IgD-negative memory B cell (primary cell): ENCODE data around the gene TBC1D8. TPM values are rescaled to one million over a fixed set of nuclear protein-coding genes. Genes with fewer than 3 reads are reported as not detected.
A peak's percentile ranks its signal among the peaks of the same experiment; 100 is the strongest.
"Not testable (repeated sequence)": the region's sequence is repeated elsewhere in the genome, so short reads cannot be mapped to it uniquely, and the experiment has no call there.

ENCODE experiments used
- H3K27ac Mint-ChIP-seq, 3 donors: one replicate each; pipeline ENCODE4 v1.8.0; 2020 to 2022; ENCODE audit warnings: mild to moderate bottlenecking in 3 of 3, mixed read lengths in 3 of 3, moderate library complexity in 1 of 3
- H3K27me3 Mint-ChIP-seq: one replicate; pipeline ENCODE4 v1.8.0; 2021; ENCODE audit warnings: mixed read lengths
- H3K36me3 Mint-ChIP-seq: one replicate; pipeline ENCODE4 v1.8.0; 2020; ENCODE audit warnings: mild to moderate bottlenecking, mixed read lengths
- H3K4me1 Mint-ChIP-seq, 3 donors: one replicate each; pipeline ENCODE4 v1.8.0; 2020 to 2022; ENCODE audit warnings: mixed read lengths in 3 of 3, mild to moderate bottlenecking in 1 of 3
- H3K4me3 Mint-ChIP-seq, 4 donors: one replicate each; pipeline ENCODE4 v1.8.0; 2020 to 2022; ENCODE audit warnings: mild to moderate bottlenecking in 4 of 4, mixed read lengths in 4 of 4, moderate library complexity in 3 of 4
- H3K9me3 Mint-ChIP-seq, 3 donors: one replicate each; pipeline ENCODE4 v1.8.0; 2020 to 2021; ENCODE audit warnings: mixed read lengths in 3 of 3, mild to moderate bottlenecking in 1 of 3
- polyA plus RNA-seq: library from polyadenylated mRNA; unstranded; fragments of 300-500 nt; fragmentation: Illumina TruSeq; gene quantifications from one replicate; pipeline ENCODE4 v1.2.3, GENCODE V29; 2021

TBC1D8 gene
- polyA plus RNA-seq, 1 donor from 2014 or later = 0.78 TPM

- Mint-ChIP-seq H3K27me3 (peaks cover 2% of the 10 kb centered on the region), H3K36me3 (peaks cover 5% of the 10 kb centered on the region), H3K4me3 (peak overlapping the region in 1 of 4 donors; percentile 54), H3K9me3 (no peaks in the 10 kb centered on the region), H3K27ac (no peak overlapping the region), H3K4me1 (no peaks in the 10 kb centered on the region)
Observed at GRCh38 chr2:101057051-101057933, 93.9 kb downstream of the TBC1D8 start.

DNA sequence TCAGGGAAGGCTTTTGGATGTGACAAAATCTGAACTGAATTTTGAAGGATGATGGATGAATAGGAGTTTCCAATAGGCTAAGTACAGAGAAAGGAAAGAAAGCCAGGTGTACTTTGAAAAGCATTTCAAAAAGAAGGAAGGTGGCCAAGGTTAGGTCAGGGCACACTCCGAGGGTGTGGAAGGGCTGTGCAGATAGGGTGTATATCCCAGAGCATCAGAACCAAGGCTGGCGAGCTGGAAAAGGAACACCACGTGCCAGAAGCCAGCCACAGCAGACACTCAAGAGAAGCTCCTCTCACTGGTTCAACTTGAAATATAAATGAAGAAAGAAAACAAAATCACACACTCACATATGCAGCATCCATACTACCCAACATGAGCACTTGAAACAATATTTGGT lies 98.1 kb downstream of the TBC1D8 start:
- Mint-ChIP-seq H3K27me3 (no peaks in the 10 kb centered on the region), H3K9me3 (peaks cover 0 to 4% (median 0%) of the 10 kb centered on the region in 3 donors), H3K4me1 (no peaks in the 10 kb centered on the region), H3K36me3 (peaks cover 2% of the 10 kb centered on the region), H3K4me3 (no peak overlapping the region), H3K27ac (no peak overlapping the region)

- peaks cover 0 to 4% (median 0%) of the 10 kb centered on the region in 3 donors for H3K9me3 Mint-ChIP-seq
- H3K4me3 Mint-ChIP-seq = peak overlapping the region in 1 of 4 donors; percentile 29
- no peaks in the 10 kb centered on the region for H3K4me1 Mint-ChIP-seq
- no peaks in the 10 kb centered on the region for H3K27me3 Mint-ChIP-seq
- H3K36me3 Mint-ChIP-seq = peaks cover 2% of the 10 kb centered on the region
- H3K27ac Mint-ChIP-seq = no peak overlapping the region
Observed at GRCh38 chr2:101052147-101052546, 99.0 kb downstream of the TBC1D8 start.

DNA sequence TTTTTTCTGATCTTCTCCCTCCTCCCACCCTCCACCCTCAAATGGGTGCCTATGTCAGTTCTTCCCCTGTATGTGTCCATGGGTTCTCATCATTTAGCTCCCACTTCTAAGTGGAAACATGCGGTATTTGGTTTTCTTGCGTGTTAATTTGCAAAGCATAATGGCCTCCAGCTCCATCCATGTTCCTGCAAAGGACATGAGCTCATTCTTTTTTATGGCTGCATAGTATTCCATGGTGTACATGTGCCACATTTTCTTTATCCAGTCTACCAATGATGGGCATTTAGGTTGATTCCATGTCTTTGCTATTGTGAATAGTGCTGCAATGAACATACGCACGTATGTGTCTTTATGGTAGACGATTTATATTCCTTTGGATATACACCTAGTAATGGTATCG lies 100.3 kb downstream of the TBC1D8 start:
- not testable (repeated sequence) for H3K4me1 Mint-ChIP-seq, H3K27me3 Mint-ChIP-seq, H3K36me3 Mint-ChIP-seq, H3K4me3 Mint-ChIP-seq, H3K9me3 Mint-ChIP-seq, H3K27ac Mint-ChIP-seq

GRCh38 chr2:101048756-101049155 lies 102.4 kb downstream of the TBC1D8 start:
- Mint-ChIP-seq H3K4me1 (peaks cover 2 to 12% (median 12%) of the 10 kb centered on the region in 3 donors), H3K4me3 (no peak overlapping the region), H3K9me3 (peaks cover 0 to 4% (median 0%) of the 10 kb centered on the region in 3 donors), H3K27me3 (no peaks in the 10 kb centered on the region), H3K36me3 (no peaks in the 10 kb centered on the region), H3K27ac (no peak overlapping the region)

DNA sequence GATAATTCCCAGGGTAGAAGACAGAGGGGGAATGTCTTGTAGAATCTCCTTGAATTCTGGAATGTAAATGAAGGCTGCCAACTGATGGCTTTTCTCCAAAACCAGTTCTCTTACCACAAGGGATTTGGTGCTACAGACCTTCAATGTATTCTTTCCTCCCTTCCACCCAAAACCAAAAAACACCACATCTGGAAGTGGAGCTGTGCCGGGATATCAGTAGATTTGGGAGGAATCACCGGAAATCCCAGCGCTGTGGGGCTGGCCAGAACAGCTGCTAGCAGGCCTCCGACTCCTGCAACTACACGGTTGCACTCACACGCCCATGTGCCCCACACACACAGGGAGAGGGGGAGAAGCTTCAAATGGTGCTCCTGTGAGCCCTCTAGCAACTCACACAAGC lies 103.4 kb downstream of the TBC1D8 start:
- Mint-ChIP-seq H3K4me3 (no peak overlapping the region), H3K9me3 (peaks cover 0 to 4% (median 0%) of the 10 kb centered on the region in 3 donors), H3K27ac (no peak overlapping the region), H3K4me1 (peaks cover 2 to 15% (median 12%) of the 10 kb centered on the region in 3 donors), H3K36me3 (no peaks in the 10 kb centered on the region), H3K27me3 (no peaks in the 10 kb centered on the region)

GRCh38 chr2:101047075-101047766 lies 104.0 kb downstream of the TBC1D8 start:
- H3K36me3 Mint-ChIP-seq = no peaks in the 10 kb centered on the region
- no peak overlapping the region for H3K27ac Mint-ChIP-seq

GRCh38 chr2:101045330-101045729 lies 105.9 kb downstream of the TBC1D8 start:
- no peak overlapping the region for H3K27ac Mint-ChIP-seq
- H3K36me3 Mint-ChIP-seq = no peaks in the 10 kb centered on the region
- H3K9me3 Mint-ChIP-seq = peaks cover 0 to 3% (median 0%) of the 10 kb centered on the region in 3 donors
- peaks cover 6 to 22% (median 17%) of the 10 kb centered on the region in 3 donors for H3K4me1 Mint-ChIP-seq
- H3K27me3 Mint-ChIP-seq = no peaks in the 10 kb centered on the region
- H3K4me3 Mint-ChIP-seq = no peak overlapping the region

More at GRCh38 chr2:101047075-101047766, 104.0 kb downstream of the TBC1D8 start:
- Mint-ChIP-seq H3K4me3 (no peak overlapping the region), H3K4me1 (peaks cover 2 to 19% (median 12%) of the 10 kb centered on the region in 3 donors), H3K9me3 (peaks cover 0 to 4% (median 0%) of the 10 kb centered on the region in 3 donors), H3K27me3 (no peaks in the 10 kb centered on the region)

DNA sequence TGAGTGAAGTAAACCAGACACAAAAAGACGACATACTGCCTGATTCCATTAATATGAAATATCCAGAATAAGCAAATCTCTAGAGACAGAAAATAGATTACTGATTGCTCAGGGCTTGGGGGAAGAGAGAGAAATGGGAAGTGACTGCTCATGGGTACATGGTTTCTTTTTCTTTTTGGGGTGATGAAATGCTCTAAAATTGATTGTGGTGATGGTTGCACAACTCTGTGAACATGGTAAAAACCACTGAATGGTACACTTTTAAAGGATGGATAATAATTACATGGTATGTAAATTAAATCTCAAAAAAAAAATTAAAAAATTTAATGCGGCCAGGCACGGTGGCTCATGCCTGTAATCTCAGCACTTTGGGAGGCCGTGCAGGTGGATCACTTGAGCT lies 109.8 kb downstream of the TBC1D8 start:
- Mint-ChIP-seq H3K27ac (no peak overlapping the region), H3K4me3 (no peak overlapping the region), H3K9me3 (no peaks in the 10 kb centered on the region), H3K36me3 (no peaks in the 10 kb centered on the region), H3K27me3 (peaks cover 1% of the 10 kb centered on the region), H3K4me1 (peaks cover 6 to 24% (median 17%) of the 10 kb centered on the region in 3 donors)

- peaks cover 6 to 24% (median 17%) of the 10 kb centered on the region in 3 donors for H3K4me1 Mint-ChIP-seq
- H3K27me3 Mint-ChIP-seq = peaks cover 1% of the 10 kb centered on the region
- no peak overlapping the region for H3K4me3 Mint-ChIP-seq
- no peaks in the 10 kb centered on the region for H3K36me3 Mint-ChIP-seq
- no peak overlapping the region for H3K27ac Mint-ChIP-seq
- no peaks in the 10 kb centered on the region for H3K9me3 Mint-ChIP-seq
Observed at GRCh38 chr2:101040761-101041160, 110.4 kb downstream of the TBC1D8 start.

GRCh38 chr2:101040072-101040471 lies 111.1 kb downstream of the TBC1D8 start:
- no peaks in the 10 kb centered on the region for H3K36me3 Mint-ChIP-seq
- no peak overlapping the region for H3K27ac Mint-ChIP-seq

DNA sequence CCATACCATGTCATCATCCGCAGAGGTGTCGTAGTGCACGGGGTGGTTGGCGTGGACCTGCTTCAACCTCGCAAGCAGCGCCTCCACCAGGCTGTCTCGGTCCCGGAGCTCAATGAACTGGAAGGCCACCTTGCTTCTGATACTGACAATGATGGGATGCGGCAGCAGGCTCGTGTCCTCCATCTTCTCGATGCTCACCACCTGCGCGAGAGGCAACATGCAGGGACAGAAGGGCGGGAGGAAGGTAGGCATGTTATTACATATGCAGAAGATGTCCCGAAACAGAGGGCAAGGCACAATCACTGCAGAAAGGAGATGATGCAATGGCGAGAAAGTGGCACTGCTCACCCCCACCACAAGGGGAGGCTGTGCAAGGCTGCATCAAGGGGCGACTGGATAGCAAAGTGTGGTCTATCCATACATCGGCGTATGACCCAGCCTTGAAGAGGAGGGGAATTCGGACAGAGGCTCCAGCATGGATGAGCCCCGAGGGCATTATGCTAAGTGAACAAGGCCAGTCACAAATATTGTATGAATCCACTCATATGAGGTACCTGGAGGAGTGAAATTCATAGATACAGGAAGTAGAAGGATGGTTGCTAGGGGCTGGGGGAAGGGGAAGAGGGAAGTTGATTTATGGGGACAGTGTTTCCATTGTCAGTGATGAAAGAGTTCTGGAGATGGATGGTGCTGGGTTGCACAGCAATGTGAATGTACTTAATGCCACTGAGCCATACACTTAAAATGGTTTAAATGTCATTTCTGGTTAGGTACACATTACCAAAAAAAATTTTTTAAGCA lies 112.5 kb downstream of the TBC1D8 start:
- H3K27ac Mint-ChIP-seq = no peak overlapping the region
- peaks cover 1% of the 10 kb centered on the region for H3K27me3 Mint-ChIP-seq
- no peak overlapping the region for H3K4me3 Mint-ChIP-seq
- H3K4me1 Mint-ChIP-seq = peaks cover 5 to 12% (median 6%) of the 10 kb centered on the region in 3 donors
- no peaks in the 10 kb centered on the region for H3K36me3 Mint-ChIP-seq
- H3K9me3 Mint-ChIP-seq = no peaks in the 10 kb centered on the region

More at GRCh38 chr2:101040072-101040471, 111.1 kb downstream of the TBC1D8 start:
- no peaks in the 10 kb centered on the region for H3K9me3 Mint-ChIP-seq
- no peak overlapping the region for H3K4me3 Mint-ChIP-seq
- H3K4me1 Mint-ChIP-seq = peaks cover 6 to 20% (median 14%) of the 10 kb centered on the region in 3 donors
- H3K27me3 Mint-ChIP-seq = peaks cover 1% of the 10 kb centered on the region

DNA sequence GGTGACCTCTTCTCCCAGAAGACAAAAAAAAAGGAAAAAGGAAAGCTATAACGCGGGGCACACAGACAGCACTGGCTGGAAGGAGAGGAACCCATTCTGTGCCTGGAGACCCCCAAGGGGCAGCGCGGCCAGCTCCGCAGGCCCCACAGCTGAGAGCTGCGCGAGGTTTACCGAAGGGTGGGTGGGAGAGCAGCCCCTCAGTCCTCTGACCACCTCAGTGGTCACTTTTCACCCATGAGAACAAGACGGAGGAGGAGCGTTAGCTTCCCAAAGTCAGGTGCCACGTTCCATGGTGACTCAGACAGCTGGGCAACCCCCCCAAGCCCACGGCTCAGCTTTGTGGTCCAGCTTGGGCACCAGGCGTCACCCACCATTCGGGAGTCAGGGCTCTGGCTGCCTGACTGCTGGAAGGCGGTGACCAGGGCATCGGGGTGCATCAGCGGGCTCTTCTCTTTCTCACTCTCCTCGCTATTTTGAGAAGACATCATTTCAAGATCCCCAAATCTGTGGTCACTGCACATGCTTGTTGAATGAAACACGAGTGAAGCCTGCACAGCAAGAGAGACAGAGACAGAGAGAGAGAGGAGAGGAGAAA lies 113.9 kb downstream of the TBC1D8 start:
- no peak overlapping the region for H3K27ac Mint-ChIP-seq
- H3K9me3 Mint-ChIP-seq = no peaks in the 10 kb centered on the region
- H3K27me3 Mint-ChIP-seq = peaks cover 1% of the 10 kb centered on the region
- H3K36me3 Mint-ChIP-seq = no peaks in the 10 kb centered on the region
- H3K4me3 Mint-ChIP-seq = no peak overlapping the region
- H3K4me1 Mint-ChIP-seq = peaks cover 4 to 6% (median 5%) of the 10 kb centered on the region in 3 donors

DNA sequence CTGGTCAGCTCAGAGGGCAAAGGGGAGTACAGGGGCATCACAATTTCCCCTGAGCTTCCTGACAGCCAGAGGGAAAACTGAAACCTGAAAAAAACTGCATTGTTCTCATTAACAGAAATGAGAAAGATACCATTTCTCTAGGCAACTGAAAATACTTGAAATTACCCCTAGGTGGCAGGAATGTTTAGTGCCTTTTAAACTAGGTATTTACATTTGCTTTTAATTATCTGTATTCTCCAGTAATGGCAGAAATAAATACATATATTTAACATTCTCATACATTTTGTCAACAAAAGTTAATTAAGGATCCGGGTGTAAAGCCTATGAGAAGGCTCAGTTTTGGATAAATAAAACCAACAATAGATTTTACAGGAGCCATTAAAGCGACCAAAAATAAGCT lies 114.6 kb downstream of the TBC1D8 start:
- H3K4me3 Mint-ChIP-seq = no peak overlapping the region
- H3K27me3 Mint-ChIP-seq = peaks cover 1% of the 10 kb centered on the region
- no peaks in the 10 kb centered on the region for H3K36me3 Mint-ChIP-seq

More for the DNA sequence above, 114.6 kb downstream of the TBC1D8 start:
- Mint-ChIP-seq H3K4me1 (peaks cover 4 to 6% (median 5%) of the 10 kb centered on the region in 3 donors), H3K27ac (no peak overlapping the region), H3K9me3 (no peaks in the 10 kb centered on the region)
